Tongue (tissue), 2 donors: ENCODE data around the gene GRAMD2A. TPM values are rescaled to one million over a fixed set of nuclear protein-coding genes. Genes with fewer than 3 reads are reported as not detected.
A peak's percentile ranks its signal among the peaks of the same experiment; 100 is the strongest.

Source experiments
- DNase-seq: peaks from one replicate; pipeline ENCODE4 v3.0.0-alpha.2; 2015
- total RNA-seq: library from RNA; depleted of rRNA; stranded (reverse); fragments of >200 nt; gene quantifications from one replicate; pipeline ENCODE4 v1.2.3, GENCODE V29; 2014

GRAMD2A gene
- 0.51 TPM for total RNA-seq

DNA sequence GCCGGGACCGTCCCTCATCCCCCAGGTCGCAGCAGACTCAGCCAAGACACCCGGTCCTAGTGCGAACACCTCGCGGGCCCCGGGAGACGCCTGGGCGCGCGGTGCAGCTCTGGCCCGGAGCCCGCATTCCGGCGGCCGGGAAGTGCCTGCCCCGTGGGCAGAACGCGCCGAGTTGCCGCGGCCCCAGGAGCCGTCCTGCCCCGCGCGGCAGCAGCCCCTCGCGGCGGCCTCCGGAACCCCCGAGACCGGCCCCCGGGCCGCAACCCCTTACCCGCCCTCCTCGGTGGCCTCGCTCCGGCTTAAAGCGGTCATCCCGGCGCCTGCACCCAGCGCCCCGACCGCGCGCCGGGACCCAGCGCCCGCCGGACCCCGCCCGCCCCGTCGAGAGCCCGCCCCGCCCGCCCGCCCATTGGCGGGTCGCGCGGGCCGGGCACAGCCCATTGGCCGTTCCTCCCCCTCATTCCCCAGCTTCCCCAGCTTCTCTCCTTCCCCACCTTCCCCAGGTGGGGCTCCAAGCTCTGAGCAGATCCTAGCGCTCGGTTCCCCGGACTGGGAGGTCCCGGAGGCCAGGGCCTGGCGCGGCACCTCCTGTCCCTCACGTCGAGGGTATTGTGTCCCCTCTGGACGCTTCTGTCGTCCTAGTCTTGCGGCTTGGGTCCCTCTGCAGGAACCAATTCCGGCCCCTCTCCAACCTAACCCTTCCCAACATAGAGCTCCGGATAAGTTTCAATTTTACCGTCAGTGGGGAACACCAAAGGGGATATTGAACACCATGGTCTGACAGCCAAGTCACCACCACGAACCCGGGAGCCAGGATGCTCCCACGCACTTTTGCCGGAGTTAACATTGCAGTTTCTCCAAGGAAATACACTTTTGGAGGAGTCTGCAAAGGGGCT lies at the start of gene GRAMD2A:
GRAMD2A (minus strand) TSS at position 328 of the 896 bp plus-strand sequence.
- peak; percentile 39 for DNase-seq

DNA sequence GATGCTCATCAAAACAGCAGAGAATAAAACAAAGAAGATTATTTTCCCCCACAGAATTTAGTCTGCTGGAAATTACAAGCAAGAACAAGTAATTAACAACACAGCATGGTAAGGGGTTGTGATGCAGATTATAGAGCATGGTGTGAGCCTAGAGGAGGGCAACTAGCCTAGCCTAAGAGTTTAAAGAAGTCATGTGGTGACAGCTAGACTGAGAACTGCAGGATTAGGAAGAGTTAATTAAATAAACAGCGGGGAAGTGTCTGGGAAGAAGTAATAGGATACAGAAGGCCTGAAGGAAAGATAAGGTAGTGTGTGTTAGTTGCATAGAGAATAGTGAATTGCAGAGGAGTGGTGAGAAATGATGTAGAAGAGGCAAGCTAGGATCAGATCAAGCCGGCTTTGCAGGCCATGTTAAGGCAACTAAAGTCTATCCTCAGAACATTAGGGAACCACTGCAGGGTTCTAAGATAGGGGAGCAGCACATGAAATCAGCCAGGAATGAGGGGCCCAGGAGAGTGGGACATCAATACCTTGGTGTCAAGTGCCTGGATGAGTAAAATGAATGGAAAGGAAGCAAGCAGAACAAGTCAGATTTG lies 45.3 kb upstream of the GRAMD2A start:
- no peak for DNase-seq

DNA sequence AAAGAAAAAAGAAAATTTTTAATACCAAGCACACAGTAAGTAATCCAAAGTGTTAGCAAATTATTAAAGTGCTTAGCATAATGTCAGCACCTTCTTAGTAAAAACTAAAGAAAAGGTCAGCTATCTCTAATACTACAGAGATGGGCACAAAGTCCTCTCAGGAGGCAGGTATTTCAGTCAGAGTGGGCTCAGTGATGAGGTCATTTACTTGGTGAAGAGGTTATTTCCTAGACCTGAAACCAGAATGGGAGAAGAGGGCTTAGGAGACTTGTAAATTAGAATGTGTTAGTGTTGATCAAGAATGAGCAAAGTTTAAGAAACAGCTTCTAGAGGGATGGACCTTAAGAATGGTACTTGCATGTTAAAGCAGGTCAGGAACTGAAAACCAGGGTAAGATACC lies 42.1 kb upstream of the GRAMD2A start:
- no peak for DNase-seq

DNA sequence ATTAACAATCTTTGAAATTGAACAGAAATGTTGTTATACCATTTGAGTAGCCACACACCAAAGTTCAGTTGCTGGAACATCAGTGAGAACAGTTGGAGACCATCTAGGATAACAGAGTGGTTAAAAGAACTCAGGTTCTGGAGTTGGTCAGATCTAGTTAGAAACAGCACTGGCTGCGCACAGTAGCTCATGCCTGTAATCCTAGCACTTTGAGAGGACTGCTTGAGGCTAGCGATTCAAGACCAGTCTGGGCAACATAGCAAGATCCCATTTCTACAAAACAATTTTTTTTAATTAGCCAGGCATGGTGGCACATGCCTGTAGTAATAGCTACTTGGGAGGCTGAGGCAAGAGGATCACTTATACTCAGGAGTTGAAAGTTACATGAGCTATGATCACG lies 41.0 kb upstream of the GRAMD2A start:
- DNase-seq: no peak

DNA sequence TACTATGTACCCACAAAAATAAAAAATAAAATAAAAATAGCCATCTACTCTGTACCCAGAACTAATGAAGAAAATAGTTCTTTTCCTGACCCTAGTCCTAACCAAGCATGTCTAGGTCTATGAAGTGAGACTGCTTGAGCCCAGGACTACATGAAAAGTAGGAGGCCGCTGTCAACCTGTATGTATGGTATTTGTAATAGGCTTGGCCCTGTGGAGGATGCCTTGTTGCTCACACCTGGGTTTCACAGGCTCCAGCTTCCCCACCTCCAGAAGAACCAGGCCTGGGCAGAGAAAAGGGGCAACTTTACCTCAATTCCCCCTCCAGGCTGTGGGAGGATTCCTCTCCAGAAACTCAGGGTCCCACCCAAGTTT lies 40.3 kb upstream of the GRAMD2A start:
- no peak for DNase-seq

DNA sequence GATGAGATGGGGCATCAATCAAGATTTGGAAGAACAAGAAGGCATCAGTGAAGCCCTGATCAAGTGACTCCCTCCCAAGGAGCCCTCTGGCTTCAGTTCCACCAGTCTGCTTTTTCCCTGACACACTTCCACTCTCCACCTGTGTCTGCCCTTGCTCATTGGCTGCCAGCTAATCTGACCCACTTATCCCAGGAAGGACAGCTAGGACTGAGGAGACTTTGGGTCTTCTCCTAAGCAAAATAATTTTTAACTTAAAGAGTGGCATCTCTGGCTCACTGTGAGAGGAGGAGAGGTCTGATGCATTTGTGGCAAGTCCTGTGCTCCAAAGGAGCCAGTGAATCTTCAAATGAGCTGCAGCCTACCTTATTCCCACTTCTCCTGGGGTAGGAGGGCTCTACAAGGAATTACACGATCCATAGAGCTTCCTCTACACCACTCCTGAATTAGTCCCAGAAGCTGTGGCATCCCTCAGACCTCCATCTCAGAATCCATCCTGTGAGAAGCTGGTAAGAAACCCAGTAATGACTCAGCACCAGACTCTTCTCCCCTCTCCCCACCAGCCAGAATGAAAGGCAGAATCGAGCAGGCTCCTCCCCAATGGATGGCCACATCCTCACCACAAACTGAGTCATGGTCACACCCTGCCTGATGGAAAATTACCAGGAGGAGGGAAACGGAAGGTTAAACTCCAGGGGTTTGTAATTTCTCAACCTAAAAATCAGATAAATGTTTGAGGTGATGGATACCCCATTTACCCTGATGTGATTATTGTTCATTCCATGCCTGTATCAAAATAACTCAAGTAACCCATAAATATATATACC lies 39.7 kb upstream of the GRAMD2A start:
- DNase-seq: no peak

GRCh38 chr15:72236381-72237003 lies 38.9 kb upstream of the GRAMD2A start:
- no peak for DNase-seq

DNA sequence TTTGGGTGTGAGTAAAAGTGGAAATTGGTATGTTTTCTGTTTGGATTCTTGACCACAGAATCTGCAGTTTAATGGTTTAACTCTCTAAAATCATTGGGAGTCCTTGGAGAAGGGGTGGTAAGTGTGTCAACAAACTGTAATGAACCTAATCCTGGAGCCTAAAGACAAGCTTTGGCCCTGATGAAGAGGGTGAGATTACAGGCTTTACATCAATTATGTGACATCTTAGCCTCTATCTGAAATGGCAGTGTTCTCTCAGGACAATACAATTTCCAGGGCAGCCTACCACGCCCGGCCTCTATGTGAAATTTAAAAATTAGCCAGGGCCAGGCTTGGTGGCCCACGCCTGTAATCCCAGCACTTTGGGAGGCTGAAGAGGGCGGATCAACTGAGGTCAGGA lies 37.7 kb upstream of the GRAMD2A start:
- no peak for DNase-seq

DNA sequence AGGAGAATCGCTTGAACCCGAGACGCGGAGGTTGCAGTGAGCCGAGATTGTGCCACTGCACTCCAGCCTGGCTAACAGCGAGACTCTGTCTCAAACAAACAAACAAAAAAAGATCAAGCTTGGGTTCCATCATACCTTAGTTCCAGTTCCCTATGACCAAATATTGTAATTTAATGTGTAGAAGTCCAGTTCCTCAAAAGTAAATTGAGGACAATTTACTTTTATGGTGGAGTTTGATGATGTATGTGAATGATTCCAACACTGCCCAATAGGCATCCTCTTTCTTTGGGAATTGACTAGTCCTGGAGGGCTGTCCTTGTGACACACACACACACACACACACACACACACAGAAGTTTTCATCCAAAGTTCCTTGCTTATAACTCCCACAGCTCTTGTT lies 36.2 kb upstream of the GRAMD2A start:
- DNase-seq: no peak

DNA sequence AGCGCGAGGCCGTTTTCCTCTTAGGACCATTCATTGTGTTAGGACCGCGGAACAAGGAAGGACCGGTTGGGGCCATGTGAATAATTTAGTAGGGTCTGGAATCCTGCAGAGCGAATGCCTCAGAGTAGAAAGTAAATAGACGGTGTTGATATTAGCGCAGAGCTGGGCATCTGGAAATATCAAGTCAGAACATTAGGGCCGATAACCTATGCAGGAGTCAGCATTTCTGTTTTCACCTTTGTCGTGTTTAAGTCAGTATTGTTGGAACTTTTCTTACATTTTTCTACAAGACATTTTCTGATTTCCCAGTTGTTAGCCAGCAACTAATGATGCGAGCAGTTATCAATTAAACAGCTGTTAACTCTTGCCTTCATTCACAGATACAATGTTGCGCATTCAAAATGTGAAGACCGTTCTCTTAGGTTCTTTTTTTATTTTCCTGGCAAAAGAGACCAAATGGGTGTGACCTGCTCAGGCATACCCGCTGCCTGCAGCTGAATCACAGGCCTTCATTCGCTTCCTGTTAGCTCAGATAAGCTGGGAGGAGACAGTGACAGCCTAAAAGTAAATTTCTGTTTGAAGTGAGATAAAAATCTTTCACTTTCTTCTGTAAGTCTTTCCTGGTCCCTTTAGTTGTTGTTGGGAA lies 34.4 kb upstream of the GRAMD2A start:
- peak; percentile 72 for DNase-seq

DNA sequence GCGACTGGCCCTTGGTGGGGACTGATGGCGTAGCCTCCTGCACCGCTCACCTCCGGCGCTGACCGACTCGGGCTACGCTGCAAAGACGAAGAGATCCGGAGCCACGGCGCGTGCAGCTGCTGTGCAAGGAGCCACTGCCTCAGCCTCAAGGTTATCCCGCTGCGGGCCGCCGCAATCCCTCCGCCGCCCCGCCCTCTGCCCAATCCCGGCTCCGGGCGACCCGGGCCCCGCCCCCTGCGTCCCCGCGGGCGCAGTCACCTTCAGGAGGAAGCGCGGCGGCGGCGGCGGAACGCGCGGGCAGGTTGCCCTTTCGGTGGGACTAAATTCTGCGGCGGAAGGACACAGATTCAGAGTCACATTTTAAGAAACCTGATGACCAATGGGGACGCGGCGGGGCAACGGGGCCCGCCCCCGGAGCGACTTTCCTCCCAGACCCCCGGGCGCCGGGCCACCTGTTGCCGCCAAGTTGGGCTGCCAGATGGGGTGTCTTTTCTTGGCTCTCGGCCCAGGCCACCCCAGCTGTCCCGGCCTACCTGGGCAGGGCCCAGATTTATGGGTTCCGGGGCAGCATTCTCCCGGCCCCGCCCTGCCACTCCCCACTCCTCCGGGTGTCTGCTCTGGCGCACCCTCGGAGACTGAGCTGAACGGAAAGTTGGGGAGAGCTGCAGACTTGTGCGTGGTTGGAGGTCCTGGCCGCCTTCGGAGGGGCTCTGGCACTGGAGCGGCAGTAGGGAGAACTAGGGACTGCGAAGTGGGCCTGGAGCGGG lies 33.7 kb upstream of the GRAMD2A start, which contains the start of gene PKM:
PKM (minus strand) TSS at position 125 of the 767 bp plus-strand sequence. CDS start 12,093 bp downstream, outside the sequence.
- peak; percentile 98 for DNase-seq

DNA sequence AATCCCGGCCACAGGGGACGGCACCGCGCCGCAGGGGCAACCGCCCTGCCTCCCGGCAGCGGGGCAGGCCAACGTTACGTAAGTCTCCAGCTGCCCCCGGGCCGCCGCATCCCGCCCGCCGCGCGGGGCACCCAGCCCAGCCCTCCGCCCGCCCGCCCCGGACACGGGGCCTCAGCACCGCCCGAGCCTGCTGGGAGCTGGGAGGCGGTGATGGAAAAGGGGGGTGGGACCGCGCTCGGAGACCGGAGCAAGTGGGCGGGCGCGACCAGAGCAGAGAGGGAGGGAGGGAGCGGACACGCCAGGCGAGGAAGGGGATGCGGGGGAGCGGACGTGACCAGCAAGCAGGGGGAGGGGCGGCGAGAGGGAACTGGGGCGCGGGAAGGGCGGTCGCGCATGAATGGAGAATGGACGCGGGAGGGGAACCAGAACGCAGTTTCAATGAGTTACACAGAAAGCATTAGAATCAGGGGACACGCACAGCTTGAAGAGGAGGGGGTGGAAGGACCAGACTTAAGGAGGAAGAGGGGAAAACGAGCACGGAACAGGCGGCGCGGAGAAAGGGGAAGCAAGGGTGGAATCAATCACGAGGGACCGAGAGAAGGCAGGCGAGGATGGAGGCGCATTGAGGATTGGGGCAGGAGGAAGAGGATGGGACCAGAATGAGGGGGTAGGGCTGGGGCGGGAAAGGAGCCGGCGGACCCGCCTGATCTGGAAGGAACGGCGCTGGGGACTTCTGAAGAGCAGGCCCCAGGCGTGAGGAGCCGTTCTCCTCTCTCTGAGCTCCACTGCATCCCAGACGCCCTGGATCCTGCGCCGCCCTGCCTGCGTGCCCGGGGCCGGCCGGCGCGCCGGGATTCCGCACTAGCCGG lies 32.8 kb upstream of the GRAMD2A start:
- DNase-seq: peak; percentile 97

DNA sequence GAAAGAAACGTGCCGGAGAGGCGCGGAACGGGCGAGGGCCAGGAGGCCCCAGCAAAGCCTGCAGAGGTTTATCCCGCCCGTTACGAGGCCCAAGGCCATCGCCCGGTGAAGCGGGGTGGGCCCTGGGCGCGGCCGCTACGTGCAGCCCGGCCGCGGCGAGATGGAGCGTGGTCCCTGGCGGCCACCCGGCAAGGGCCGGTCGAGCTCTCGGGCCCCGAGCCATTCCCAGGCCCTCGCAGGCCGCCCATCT lies 32.3 kb upstream of the GRAMD2A start:
- DNase-seq: no peak

DNA sequence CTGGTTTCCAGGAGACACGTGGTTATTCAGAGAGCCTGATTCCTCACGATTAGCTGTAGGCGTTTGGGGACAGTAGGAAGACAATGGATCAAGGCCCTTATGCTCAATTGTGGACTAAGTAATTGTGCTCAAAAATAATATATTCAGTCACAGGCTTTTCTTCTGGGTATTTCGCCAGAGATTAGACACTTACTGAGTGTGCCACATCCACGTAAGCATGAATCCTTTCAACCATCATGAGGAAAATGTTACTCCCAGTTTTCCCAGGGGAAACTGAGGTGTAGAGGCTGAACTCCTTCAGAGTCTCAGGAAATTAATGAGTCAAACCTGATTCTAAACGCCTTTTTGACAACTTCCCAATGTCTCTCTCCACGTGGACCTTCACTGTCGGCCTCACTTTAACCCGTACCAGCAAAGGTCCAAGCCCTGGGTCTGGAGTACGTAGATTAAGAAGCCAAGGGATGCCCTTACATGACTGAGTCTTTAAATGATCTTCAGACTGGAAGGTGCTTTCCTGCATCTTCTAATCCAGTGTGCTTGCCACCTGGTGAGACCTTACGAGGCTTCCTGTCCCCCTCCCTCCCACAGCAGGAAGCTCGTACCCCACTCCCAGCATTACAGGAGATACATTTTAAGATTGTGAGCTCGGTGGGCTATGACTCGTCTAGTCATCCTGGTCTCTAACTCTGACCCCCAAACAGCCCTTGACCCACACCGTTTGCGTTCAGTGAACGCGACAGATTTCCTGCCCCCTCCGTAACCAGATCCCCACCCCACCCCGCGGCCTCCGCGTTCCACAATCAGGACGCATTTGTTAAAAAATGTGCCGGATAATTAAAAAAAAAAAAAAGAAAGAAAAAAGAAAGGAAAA lies 31.7 kb upstream of the GRAMD2A start:
- peak; percentile 37 for DNase-seq

DNA sequence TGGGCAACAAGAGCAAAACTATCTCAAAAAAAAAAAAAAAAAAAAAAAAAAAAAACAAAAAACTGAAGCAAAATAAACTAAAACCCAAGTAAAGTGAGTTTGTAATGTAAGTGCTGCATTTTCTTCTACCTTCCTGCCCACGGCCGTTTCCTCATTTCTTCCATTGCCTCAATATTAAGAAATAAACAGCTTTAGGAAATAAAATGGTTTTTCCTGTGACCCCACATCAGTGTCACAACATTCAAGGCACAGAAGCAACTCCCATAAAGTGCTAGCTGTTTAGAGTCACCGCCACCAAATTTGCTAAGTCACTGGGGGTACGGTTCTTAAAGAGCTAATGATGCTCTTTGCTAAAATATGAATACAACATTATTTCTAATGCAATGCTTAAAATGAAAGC lies 30.1 kb upstream of the GRAMD2A start:
- no peak for DNase-seq

GRCh38 chr15:72227192-72227586 lies 29.6 kb upstream of the GRAMD2A start:
- no peak for DNase-seq

- DNase-seq: no peak
Observed at GRCh38 chr15:72223278-72223677, 25.7 kb upstream of the GRAMD2A start.

- DNase-seq: peak; percentile 58
Observed at GRCh38 chr15:72222393-72222792, 24.8 kb upstream of the GRAMD2A start.

DNA sequence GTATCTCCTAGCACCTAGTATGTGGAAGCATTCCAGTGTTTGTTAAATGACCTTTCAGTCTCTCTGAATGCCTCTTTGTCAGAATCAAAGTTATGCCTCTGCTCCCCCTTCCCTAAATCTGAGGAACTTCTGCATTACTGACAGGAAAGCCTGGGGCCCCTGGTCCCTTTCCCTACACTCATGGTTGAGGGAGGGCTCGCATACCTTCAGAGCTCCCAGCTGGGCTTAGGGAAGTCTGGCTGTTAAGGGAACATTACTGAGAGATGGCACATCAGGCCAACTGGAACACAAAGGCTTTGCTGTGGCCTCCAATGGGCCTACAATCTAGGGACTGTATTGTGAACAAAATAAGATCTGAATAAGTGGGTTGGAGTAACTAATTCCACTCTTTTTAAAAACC lies 23.1 kb upstream of the GRAMD2A start:
- no peak for DNase-seq
